Left colon (tissue), 2 donors: Measurements from ENCODE around the gene ICAM2. TPM values are rescaled to one million over a fixed set of nuclear protein-coding genes. Genes with fewer than 3 reads are reported as not detected.
"Not testable (repeated sequence)": the region's sequence is repeated elsewhere in the genome, so short reads cannot be mapped to it uniquely, and the experiment has no call there.

Experiments
- ATAC-seq: fragments of 200-7000 bp; cut with Tn5 transposase; one replicate; pipeline ENCODE4 v1.9.1; 2020; ENCODE audit warnings: mild to moderate bottlenecking, moderate library complexity
- DNase-seq, 2 donors: peaks; one replicate each; pipeline ENCODE4 v3.0.0-alpha.2; 2020
- intact Hi-C, 2 donors: fragments of 100-400 bp; cut with DNase I in 1 of 2; cut with micrococcal nuclease in 1 of 2; formaldehyde crosslinking; loops; one replicate each; pipeline versions ENCODE4 v1.11.2 to v1.14.0; 2022; cut with DNase I, micrococcal nuclease
- total RNA-seq, 2 donors: library from RNA; stranded (reverse); fragmentation: NEBNext Ultra II Directional; extraction: Animal tissue kit (Norgen Biotek cat#: 25700); gene quantifications; one replicate each; pipeline ENCODE4 v1.2.1, GENCODE V29; 2021
- donor health status: DM: no; HTN: no; CAD: no.
- donor health status: DM: yes; HTN: yes; CAD: no.

The ICAM2 gene
- total RNA-seq, 2 donors from 2014 or later, result 6.9 to 11.5 TPM

GRCh38 chr17:63987221-63988126 lies 33.0 kb downstream of the ICAM2 start:
- ATAC-seq (no peak), DNase-seq (no peak)
- intact Hi-C loops, result no loop called here

- ATAC-seq (no peak), DNase-seq (no peak)
- intact Hi-C loops, result no loop called here
Measured at GRCh38 chr17:63986821-63987220, 33.6 kb downstream of the ICAM2 start.

- intact Hi-C loops, result no loop called here
- DNase-seq (no peak), ATAC-seq (no peak)
Measured at GRCh38 chr17:63985387-63986140, 34.9 kb downstream of the ICAM2 start.

GRCh38 chr17:63984651-63985386 lies 35.6 kb downstream of the ICAM2 start:
- DNase-seq (peak in 1 of 2 donors; percentile 49), ATAC-seq (peak; percentile 88)
- intact Hi-C loops, result no loop called here

GRCh38 chr17:63984236-63984635 lies 36.2 kb downstream of the ICAM2 start:
- intact Hi-C loops, result no loop called here
- ATAC-seq (no peak), DNase-seq (no peak)

GRCh38 chr17:63983320-63983719 lies 37.1 kb downstream of the ICAM2 start:
- intact Hi-C loops, result no loop called here
- DNase-seq (no peak), ATAC-seq (no peak)

- intact Hi-C loops, DNase-seq, ATAC-seq: not testable (repeated sequence)
Measured at GRCh38 chr17:63982641-63983040, 37.8 kb downstream of the ICAM2 start.

GRCh38 chr17:63978272-63979200 lies 41.9 kb downstream of the ICAM2 start:
- DNase-seq (no peak), ATAC-seq (no peak)
- intact Hi-C loops, result no loop called here

- intact Hi-C loops, result no loop called here
- ATAC-seq (no peak), DNase-seq (no peak)
Measured at GRCh38 chr17:63976702-63977101, 43.7 kb downstream of the ICAM2 start.

- intact Hi-C loops, result no loop called here
- DNase-seq (no peak), ATAC-seq (no peak)
Measured at GRCh38 chr17:63975541-63976092, 44.8 kb downstream of the ICAM2 start.

GRCh38 chr17:63974594-63975192 lies 45.7 kb downstream of the ICAM2 start:
- intact Hi-C loops, result no loop called here
- DNase-seq, result no peak
- no peak for ATAC-seq

- peak in 1 of 2 donors; percentile 47 for DNase-seq
- intact Hi-C loops, result no loop called here
- peak; percentile 92 for ATAC-seq
Measured at GRCh38 chr17:63973930-63974593, 46.4 kb downstream of the ICAM2 start.

GRCh38 chr17:63973247-63973646 lies 47.2 kb downstream of the ICAM2 start:
- intact Hi-C loops, result no loop called here
- ATAC-seq (no peak), DNase-seq (no peak)

GRCh38 chr17:63972796-63973195 lies 47.6 kb downstream of the ICAM2 start, which contains the start of gene SCN4A:
TSS of gene SCN4A (minus strand) at chr17:63972918. CDS start at chr17:63972841, 77 bp downstream.
- ATAC-seq (no peak), DNase-seq (no peak)
- intact Hi-C loops, result no loop called here

GRCh38 chr17:63969278-63969677 lies 51.2 kb downstream of the ICAM2 start:
- intact Hi-C loops, result no loop called here
- no peak for DNase-seq
- no peak for ATAC-seq

GRCh38 chr17:63967953-63968352 lies 52.5 kb downstream of the ICAM2 start:
- no peak for ATAC-seq
- no peak for DNase-seq
- intact Hi-C loops, result no loop called here

- ATAC-seq, result no peak
- no peak for DNase-seq
- intact Hi-C loops, result no loop called here
Measured at GRCh38 chr17:63966646-63967264, 53.7 kb downstream of the ICAM2 start.
